HG02973 (cell line): ENCODE data around the gene PRR14L.
"Not testable (repeated sequence)": the region's sequence is repeated elsewhere in the genome, so short reads cannot be mapped to it uniquely, and the experiment has no call there.

Source experiments
- ATAC-seq: cut with Tn5 transposase; IDR thresholded peaks from one replicate; pipeline ENCODE4 v1.9.1; 2021; ENCODE audit warnings: moderate library complexity; ENCODE audit not compliant: unreplicated experiment

Gene PRR14L

DNA sequence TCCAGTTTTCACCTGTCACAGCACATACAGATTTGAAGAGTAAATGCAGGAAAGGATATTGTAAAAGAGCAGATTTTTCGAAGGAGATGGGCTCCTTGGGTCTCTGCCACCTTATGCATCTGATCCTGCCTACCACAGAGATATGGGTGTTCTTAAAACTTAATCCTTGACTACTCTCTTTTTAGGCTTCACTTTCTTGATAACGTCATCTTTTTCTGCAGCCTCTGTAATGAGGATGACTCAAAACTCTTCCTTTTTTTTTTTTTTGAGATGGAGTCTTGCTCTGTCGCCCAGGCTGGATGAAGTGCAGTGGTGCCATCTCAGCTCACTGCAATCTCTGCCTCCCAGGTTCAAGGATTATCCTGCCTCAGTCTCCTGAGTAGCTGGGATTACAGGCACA is 7.8 kb downstream of the PRR14L start:
- no peak for ATAC-seq

DNA sequence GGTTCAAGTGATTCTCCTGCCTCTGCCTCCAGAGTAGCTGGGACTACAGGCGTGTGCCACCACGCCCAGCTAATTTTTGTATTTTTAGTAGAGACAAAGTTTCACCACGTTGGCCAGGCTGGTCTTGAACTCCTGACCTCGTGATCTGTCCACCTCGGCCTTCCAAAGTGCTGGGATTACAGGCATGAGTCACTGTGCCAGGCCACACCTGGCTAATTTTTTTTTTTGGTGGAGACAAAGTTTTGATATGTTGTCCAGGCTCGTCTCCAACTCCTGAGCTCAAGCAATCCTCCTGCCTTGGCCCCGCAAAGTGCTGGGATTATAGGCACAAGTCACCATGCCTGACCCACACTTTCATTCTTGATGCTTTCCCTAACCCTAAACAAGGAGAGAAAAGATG is 9.6 kb downstream of the PRR14L start:
- not testable (repeated sequence) for ATAC-seq

GRCh38 chr22:31739795-31740201 is 10.1 kb downstream of the PRR14L start:
- no peak for ATAC-seq

- ATAC-seq, result no peak
These were observed 11.4 kb downstream of the PRR14L start for GRCh38 chr22:31738566-31738965.

GRCh38 chr22:31737932-31738331 is 12.0 kb downstream of the PRR14L start:
- ATAC-seq, result no peak

GRCh38 chr22:31736458-31736857 is 13.5 kb downstream of the PRR14L start:
- no peak for ATAC-seq

- no peak for ATAC-seq
These were observed 15.4 kb downstream of the PRR14L start for GRCh38 chr22:31734512-31734911.

- ATAC-seq, result no peak
These were observed 16.3 kb downstream of the PRR14L start for GRCh38 chr22:31733580-31734079.

DNA sequence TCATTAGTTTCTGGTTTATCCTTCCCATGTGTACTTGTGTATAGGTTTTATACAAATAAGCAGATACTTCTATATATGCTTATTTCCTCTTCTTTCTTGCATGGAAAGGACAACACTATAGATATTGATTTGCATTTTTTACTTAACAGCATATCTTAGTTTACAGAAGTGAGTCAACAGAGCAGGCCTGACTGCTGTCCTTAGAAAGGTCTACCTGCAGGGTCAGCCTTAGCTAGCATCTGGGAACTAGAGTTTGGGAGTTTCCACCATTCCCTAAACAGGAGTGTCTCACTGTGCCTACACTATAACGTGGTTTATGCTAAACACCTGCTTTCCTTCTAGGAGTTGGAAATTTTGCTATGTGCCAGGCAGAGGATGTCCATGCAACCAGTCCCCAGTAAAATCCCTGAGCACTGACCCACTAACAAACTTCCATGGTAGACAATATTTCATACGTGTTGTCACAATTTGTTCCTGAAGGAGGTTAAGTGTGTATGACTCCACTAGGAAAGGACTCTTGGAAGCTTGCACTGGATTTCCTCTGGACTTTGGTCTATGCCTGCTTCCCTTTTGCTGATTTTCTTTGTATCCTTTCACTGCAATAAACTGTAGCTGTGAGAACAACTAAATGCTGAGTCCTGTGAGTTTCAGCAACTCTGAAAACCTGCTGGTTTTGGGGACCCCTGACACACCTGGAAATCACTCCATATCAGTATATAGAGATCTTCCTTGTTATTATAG is 17.7 kb downstream of the PRR14L start:
- ATAC-seq, result no peak

DNA sequence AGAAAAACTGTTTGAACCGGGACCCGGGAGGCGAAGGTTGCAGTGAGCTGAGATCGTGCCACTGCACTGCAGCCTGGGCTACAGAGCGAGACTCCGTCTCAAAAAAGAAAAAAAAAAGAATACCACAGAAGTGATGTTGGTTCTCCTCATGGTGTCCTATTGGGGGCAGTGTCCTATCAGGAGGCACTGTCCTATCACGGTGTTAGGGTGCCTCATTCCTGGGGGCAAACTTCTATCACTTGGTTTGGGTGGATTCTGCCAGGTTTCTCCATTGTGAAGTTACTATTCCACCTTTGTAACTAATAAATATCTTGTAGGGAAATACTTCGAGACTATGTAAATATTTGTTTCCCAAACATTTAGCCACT is 19.6 kb downstream of the PRR14L start:
- ATAC-seq, result no peak

DNA sequence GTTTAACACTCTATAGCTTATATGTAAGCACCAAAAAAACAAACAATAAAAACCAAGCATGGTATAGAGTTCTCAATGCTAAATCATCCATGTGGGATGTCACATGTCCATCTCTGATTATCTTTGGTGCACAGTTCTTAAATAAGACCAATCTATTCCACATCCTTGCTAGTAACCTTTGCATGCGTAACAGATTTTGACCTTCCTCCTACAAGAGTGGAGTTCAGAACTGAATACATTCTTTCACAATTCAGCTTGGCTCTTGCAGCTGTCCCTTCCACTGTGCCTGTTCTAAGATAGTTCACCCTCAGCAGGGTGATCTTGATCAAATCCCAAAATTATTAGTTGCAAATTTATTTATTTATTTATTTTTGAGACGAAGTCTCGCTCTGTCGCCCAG is 21.1 kb downstream of the PRR14L start:
- ATAC-seq, result no peak

- no peak for ATAC-seq
These were observed 23.2 kb downstream of the PRR14L start for GRCh38 chr22:31726692-31727091.

- no peak for ATAC-seq
These were observed 26.2 kb downstream of the PRR14L start for GRCh38 chr22:31723723-31724122.

DNA sequence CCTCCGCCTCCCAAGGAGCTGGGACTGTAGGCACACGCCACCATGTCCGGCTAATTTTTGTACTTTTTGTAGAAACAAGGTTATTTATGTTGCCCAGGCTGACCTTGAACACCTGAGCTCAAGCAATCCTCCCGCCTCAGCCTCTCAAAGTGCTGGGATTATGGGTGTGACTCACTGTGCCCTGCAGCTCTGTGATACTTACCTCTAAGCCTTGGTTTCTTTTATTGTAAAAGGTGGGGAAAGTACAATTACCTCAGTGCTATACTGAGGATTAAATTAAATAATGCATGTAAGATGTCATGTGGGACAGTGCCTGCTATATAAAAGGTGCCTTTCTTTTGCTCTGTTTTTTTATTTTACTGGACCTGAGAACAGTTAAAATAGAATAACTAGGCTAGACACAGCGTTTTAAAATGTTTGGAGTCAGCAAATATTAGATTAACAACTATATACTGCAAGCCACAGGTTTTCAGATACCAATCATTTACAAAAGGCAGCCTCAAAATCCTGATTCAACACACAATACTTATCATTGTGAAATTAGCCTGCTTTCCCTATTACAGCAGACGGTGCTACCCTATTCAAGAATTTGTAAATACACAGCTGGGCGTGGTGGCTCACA is 30.0 kb downstream of the PRR14L start:
- ATAC-seq, result no peak

DNA sequence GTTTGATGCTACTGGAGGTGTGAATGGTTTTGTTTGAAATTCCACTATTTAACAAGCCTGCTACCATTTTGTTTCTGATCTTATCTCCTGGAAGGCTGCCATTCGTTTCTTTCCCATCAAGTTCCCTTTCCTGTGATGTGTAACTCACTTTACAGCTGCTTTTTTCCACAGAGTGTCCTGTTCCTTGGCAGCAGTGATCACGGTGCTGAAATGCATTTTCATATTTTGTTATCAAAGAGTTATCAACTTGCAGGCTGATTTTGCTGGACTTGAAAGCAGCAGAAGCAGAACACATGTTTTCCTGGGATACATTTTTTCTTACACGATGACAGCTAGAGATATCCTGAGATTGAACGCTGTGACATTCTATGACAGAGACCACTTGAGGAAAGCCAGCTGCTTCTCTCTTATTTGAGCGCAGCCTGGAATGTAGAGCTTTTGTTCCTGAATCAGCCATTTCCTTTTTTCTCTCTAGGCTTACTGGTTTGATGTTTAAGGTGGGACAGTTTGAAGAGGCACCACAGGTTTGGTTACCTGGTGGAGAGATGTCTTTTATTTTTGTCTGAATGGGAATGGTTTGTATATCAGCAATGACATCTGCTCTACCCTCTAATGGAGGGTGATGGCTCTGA is 34.7 kb downstream of the PRR14L start:
- ATAC-seq, result no peak

DNA sequence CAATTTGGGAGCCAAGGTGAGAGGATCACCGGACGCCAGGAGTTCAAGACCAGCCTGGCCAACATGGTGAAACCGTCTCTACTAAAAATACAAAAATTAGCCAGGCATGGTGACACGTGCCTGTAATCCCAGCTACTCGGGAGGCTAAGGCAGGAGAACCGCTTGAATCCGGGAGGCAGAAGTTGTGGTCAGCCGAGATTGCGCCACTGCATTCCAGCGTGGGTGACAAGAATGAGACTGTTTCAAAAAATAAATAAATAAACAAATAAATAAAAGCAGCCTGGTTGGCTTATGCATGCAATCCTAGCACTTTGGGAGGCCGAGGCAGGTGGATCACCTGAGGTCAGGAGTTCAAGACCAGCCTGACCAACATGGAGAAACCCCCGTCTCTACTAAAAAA is 38.7 kb downstream of the PRR14L start:
- not testable (repeated sequence) for ATAC-seq

- ATAC-seq, result no peak
These were observed 42.4 kb downstream of the PRR14L start for GRCh38 chr22:31707519-31707918.

DNA sequence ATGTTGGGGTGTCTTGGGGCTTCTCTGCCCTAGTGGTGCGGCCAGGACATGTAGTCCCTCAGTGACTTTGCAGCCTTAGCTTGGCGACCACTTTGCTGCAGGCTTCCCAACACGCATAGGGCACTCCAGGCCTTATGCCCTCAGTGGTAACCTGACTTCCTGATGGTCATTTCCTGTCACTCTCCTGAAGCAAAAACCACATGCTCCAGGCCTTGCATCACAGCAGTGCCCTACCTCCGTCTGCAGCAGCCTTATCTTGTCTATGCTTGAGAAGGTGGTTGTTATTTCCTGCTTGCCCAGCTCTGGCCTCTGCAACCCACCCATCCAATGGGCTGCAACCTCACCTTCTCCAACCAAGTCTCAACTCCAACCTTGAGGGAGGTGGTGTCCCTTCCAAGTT is 54.5 kb downstream of the PRR14L start:
- ATAC-seq, result no peak

DNA sequence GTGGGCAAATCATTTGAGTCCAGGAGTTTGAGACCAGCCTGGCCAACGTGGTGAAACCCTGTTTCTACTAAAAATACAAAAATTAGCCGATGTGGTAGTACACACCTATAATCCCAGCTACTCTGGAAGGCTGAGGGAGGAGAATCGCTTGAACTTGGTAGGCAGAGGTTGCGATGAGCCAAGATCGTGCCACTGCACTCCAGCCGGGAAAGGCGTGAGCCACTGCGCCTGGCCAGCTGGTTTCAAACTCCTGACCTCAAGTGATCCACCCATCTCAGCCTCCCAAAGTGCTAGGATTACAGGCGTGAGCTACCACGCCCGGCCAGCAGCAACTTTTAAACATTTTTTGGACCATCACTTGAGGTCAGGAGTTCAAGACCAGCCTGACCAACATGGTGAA is 55.9 kb downstream of the PRR14L start:
- ATAC-seq, result not testable (repeated sequence)

DNA sequence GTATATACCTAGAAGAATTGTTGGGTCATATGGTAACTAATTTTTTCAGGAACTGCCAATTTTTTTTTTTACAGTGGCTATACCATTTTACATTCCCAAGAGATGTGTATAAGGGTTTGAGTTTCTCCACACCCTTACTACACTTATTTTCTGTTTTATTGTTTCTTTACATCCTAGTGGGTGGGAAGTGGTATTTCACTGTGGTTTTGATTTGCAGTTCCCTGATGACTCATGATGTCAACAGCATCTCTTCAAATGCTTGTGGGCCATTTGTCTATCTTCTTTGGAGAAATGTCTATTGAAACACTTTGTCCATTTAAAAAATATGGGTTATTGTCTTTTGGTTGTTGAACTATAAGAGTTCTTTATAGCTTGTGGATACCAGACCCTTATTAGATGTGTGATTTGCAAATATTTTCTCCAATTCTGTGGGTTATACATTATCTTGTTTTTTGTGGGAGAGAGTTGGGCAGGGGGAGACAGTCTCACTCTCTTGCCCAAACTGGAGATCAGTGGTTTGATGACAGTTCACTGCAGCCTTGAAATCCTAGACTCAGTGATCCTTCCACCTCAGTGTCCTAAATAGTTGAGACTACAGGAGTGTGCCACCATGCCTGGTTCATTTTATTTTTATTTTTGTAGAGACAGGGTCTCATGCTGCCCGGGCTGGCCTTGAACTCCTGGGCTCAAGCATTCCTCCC is 57.6 kb downstream of the PRR14L start:
- no peak for ATAC-seq

DNA sequence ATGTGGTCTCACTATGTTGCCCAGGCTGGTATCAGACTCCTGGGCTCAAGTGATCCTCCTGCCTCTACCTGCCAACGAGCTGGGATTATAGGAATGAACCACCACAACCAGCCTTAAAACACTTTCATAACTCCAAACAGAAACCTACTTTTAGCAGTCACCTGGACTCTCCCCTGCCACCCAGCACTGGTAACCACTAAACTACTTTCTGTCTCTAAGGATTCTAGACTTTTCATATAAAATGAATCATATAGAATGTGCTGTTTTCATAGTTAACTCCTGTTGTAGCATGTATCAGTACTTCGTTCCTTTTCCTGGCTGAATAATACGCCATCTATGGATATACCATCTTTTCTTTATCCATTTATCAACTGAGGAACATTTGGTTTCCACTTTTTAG is 58.5 kb downstream of the PRR14L start:
- ATAC-seq, result no peak
